Mesothelial cell of epicardium (in vitro differentiated cells): ENCODE data around the gene AARS2. TPM values are rescaled to one million over a fixed set of nuclear protein-coding genes. Genes with fewer than 3 reads are reported as not detected.

Experiments
- DNase-seq, 2 experiments: peaks; one replicate each; pipeline ENCODE4 v3.0.0; 2021; ENCODE audit warnings: low spot score in 2 of 2; ENCODE audit not compliant: unreplicated experiment in 2 of 2
- H3K27ac Mint-ChIP-seq: 2 replicates; pipeline ENCODE4 v1.8.0; 2021; ENCODE audit warnings: mixed read lengths
- H3K27me3 Mint-ChIP-seq: 2 replicates; pipeline ENCODE4 v1.8.0; 2021; ENCODE audit warnings: low read depth, mixed read lengths
- H3K36me3 Mint-ChIP-seq: 2 replicates; pipeline ENCODE4 v1.8.0; 2021; ENCODE audit warnings: mixed read lengths
- H3K4me1 Mint-ChIP-seq: 2 replicates; pipeline ENCODE4 v1.8.0; 2021; ENCODE audit warnings: mixed read lengths
- H3K4me3 Mint-ChIP-seq: 2 replicates; pipeline ENCODE4 v1.8.0; 2021; ENCODE audit warnings: mild to moderate bottlenecking, moderate library complexity, mixed read lengths
- H3K9me3 Mint-ChIP-seq: 2 replicates; pipeline ENCODE4 v1.8.0; 2021; ENCODE audit warnings: mixed read lengths
- CTCF ChIP-seq: fragments of 200-600 bp; sonication (generic); IDR thresholded peaks from one replicate; pipeline ENCODE4 v1.5.0; 2021; ENCODE audit warnings: antibody characterized with exemption; ENCODE audit not compliant: unreplicated experiment
- total RNA-seq: library from RNA; stranded (reverse); gene quantifications from 3 replicates; pipeline ENCODE4 v1.2.1, GENCODE V29; 2021

AARS2 gene
- total RNA-seq, 1 donor from 2014 or later, result 33.4 TPM

DNA sequence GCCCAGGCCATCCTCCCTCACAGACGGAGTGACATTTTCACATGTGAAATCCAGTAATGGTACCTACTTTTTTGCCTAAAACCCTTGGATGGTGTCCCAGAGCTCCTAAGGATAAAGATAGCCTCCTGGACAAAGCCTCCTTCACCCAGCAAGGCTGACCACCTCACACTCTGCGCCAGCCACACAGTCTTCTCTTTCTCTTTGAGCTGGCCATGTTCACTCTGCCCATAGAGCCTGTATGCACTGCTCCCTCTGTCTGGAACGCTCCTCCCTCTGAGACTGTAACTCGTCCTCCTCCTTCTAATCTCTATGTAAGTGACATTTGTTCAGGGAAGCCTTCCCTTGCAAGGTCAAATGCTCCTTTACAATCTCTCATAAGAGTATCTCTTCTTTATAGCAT lies 28.3 kb downstream of the AARS2 start:
- Mint-ChIP-seq H3K27ac (no peak overlapping the region), H3K27me3 (peaks cover 81% of the 10 kb centered on the region), H3K4me1 (no peaks in the 10 kb centered on the region), H3K9me3 (no peaks in the 10 kb centered on the region), H3K36me3 (no peaks in the 10 kb centered on the region), H3K4me3 (no peak overlapping the region)
- DNase-seq, result no peak
- no peak for TF ChIP-seq CTCF

- Mint-ChIP-seq H3K27ac (no peak overlapping the region), H3K36me3 (no peaks in the 10 kb centered on the region), H3K27me3 (peaks cover 82% of the 10 kb centered on the region), H3K9me3 (no peaks in the 10 kb centered on the region), H3K4me3 (no peak overlapping the region), H3K4me1 (no peaks in the 10 kb centered on the region)
- no peak for TF ChIP-seq CTCF
- DNase-seq, result no peak
Observed at GRCh38 chr6:44284121-44284520, 29.0 kb downstream of the AARS2 start.

- no peak overlapping the region for H3K27ac Mint-ChIP-seq
- H3K27me3 Mint-ChIP-seq, result peaks cover 67% of the 10 kb centered on the region
- no peaks in the 10 kb centered on the region for H3K36me3 Mint-ChIP-seq
Observed at GRCh38 chr6:44278774-44279697, 34.1 kb downstream of the AARS2 start.

GRCh38 chr6:44278315-44278714 lies 34.8 kb downstream of the AARS2 start:
- no peak for TF ChIP-seq CTCF
- Mint-ChIP-seq H3K4me1 (no peaks in the 10 kb centered on the region), H3K27me3 (peaks cover 65% of the 10 kb centered on the region), H3K4me3 (no peak overlapping the region), H3K9me3 (no peaks in the 10 kb centered on the region), H3K36me3 (no peaks in the 10 kb centered on the region), H3K27ac (no peak overlapping the region)
- no peak for DNase-seq

More at GRCh38 chr6:44278774-44279697, 34.1 kb downstream of the AARS2 start:
- H3K4me3 Mint-ChIP-seq, result no peak overlapping the region
- no peak for TF ChIP-seq CTCF
- no peaks in the 10 kb centered on the region for H3K9me3 Mint-ChIP-seq
- H3K4me1 Mint-ChIP-seq, result no peaks in the 10 kb centered on the region
- no peak for DNase-seq

- TF ChIP-seq CTCF, result no peak
- H3K36me3 Mint-ChIP-seq, result no peaks in the 10 kb centered on the region
- H3K4me1 Mint-ChIP-seq, result no peaks in the 10 kb centered on the region
- peaks cover 66% of the 10 kb centered on the region for H3K27me3 Mint-ChIP-seq
- H3K27ac Mint-ChIP-seq, result no peak overlapping the region
- no peaks in the 10 kb centered on the region for H3K9me3 Mint-ChIP-seq
- no peak for DNase-seq
- H3K4me3 Mint-ChIP-seq, result no peak overlapping the region
Observed at GRCh38 chr6:44277763-44278162, 35.4 kb downstream of the AARS2 start.
